HG02610 (cell line): ENCODE data around the gene PNLIPRP1.

ENCODE experiments used
- ATAC-seq: cut with Tn5 transposase; IDR thresholded peaks from one replicate; pipeline ENCODE4 v1.9.1; 2021; ENCODE audit warnings: mild to moderate bottlenecking, moderate library complexity; ENCODE audit not compliant: unreplicated experiment

PNLIPRP1 gene

DNA sequence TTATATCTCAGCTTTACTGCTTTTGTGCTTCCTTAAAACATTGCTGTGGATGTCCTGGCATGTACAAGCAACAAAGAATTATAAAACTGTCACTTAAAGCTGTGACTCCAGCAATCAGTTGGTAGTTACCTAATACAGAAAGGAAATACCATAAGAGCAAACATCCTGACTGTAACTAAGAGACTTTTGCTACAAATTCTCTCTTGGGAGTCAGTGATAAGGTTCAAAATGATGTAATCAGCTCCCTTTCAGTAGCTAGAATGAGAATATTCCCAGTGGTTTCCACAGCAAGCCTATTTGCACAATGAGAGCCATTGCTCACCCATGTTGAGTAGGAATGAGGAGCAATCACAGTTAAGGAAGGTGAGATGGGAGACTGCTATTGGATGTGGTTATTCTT lies 7.6 kb downstream of the PNLIPRP1 start:
- ATAC-seq = no peak

DNA sequence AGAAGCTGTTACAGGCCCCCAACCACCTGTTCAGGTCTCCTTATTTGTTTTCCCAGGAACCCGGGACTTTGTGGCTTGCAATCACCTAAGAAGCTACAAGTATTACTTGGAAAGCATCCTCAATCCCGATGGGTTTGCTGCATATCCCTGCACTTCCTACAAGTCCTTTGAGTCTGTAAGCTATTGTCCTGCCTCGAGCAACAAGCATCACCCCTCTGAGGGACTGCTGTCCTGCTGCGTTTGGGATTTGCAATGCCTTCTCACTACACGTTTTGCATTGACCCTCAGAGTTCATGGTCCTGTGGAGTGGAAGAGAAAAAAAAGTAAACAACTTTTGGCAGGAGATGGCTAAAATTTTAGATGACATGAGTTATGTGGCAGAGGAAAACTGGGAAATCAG lies 9.2 kb downstream of the PNLIPRP1 start:
- no peak for ATAC-seq

DNA sequence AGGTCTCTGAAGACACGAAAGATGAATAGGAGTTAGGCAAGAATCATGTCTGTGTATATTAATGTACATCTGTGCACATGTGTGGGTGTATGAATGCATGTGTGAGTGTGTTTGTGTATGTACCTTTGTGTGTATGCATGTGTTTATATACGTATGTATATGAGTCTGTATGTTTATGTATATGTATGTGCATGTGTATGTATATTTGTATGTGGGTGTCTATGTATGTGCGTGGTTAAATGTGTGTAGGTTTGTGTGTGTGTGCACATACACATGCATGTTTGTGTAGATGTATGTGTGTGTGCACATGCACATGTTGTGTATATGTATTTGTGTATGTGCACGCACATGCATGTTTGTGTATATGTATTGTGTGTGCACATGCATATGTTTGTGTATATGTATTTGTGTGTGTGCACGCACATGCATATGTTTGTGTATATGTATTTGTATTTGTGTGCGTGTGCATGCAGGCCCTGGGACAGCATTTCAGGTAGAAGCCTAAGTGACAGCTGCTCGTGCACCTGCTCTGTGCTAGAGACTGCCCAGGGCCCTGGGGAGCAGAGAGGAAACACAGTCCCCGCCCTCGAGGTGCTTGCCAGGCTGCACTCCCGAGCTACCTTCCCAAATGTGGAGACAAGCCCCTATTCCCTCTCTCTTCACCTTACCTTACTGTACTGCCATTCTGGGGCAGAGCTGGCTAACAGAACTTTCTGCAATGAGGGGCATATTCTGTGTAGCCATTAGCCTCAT lies 12.1 kb downstream of the PNLIPRP1 start:
- ATAC-seq = no peak

DNA sequence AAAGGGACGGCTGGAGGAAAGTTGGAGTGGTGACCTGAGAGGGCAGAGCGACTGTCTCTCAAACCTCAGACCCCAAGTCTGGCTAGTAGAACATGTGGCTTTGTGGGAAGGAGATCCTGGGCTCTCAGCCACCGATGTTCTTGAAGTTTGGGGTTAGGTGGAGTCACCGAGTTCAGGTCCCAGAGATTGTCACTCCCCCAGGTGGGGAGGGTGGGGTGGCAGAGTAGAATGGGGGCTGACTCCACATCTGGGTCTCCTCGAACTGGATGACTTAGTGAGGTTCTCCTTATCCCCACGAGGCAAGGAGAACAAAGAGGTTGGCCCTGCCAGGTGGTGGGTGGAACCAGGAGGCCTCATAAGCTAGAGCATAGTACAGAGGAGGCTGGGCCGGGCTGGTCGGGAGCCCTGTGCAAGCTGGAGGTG lies 15.3 kb downstream of the PNLIPRP1 start:
- no peak for ATAC-seq

DNA sequence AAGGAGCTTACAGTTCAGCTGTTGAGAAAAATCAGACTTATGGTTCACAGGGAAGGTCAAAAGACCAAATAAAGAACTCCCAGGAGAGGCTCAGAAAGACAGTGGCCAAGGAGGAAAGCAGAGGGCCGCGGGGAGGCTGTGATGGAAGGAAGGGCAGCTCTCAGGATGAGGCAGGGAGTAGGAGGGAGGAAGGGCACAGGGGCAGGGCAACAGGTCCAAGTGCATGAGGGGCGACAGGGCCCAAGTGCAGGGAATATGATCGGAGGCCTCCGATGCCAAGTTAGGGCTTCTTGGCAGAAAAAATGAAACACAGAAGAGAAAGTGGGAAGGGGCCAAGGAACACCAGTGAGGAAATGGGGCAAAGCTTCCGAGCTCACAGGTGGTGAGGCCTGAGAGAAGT lies 16.6 kb downstream of the PNLIPRP1 start:
- no peak for ATAC-seq

DNA sequence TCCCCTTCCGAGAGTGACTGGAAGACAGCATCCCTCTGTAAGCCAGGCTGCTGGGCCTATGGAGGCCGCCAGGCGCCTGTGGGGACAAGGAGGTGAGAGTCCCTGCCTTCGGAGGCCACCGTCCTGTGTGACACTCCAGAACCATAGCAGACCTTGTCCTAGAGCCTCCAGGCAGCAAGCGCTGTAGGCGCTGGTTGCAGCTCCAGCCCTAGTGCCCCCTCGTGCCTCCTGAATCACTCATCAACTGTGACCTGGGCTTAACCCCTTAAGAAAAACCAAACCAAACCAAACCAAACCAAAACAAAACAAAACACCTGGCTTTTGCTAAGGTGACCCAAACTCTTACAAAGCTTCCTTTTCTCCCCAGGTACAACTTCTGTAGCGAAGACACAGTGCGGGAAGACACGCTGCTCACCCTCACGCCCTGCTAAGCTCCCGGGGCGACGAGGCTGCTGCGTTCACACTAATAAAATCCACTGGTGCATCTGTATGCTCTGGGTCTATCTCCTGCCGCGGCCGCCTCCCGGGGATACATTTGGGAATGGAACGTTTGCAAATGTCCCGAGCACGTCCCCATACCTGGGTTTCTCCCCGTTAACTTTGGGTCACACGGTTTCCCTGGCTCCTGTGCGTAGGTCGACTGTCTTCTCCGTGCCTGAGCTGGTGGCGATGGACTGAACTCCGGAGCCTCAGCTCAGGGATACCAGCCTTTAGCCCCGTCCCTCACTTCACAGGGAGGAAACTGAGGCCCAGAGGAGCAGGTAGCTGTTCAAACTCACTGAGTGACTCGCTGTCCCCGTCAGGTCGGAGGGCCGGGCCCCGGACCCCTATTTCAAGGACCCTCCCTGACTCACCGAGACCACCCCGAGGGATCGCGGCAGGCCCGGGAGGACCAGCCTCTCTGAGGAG lies 18.2 kb downstream of the PNLIPRP1 start:
- no peak for ATAC-seq

DNA sequence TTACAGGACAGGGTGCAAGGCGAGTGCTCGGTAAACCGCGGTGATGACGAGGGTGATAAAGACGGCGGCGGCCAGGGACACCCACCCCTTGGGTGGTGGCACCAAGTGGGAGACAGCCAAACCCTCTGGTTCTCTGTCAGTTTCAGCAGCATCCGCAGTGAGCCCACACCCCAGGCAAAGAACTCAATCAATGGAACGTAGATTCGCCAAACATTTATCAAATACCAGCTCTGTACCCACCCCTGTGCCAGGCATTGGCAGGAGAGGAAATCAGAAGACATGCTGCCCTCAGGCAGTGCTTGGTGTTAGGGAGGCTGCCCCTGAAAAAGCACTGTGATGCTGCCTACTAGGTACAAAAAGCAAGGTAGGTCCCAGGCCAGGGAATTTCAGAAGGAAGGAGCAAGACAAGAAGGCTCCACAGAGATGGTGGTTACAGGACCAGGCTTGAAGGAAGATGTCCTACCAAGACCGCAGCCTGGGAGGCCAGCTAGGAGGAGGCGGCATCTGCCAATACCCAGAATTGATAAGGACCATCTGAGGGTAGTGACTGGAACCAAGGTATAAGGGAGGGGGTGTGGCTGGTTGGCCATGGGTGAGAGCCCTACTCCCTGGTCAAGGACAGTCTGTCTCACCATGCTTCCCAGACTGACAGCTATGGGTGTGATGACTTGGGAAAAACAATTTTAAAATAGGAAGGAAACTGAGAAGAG lies 19.8 kb downstream of the PNLIPRP1 start:
- ATAC-seq = no peak

DNA sequence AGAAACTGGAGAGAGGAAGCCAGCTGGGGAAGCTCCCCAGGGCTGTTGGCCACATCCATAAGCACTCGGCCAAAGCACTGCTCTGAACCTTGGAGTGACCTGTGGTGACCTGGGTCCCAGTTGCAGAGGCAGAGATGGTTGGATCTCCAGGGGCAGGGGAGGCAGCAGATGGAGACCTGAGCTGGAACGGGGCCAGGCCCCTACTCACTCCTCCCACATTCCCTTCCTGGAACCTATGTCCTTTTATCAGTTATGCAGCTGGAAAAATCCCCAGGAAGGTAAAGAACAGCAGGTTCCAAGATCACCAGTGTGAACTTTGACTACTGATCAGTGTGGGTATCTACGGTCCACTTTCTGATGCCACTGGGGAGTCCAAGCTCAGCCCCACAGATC lies 20.4 kb downstream of the PNLIPRP1 start:
- no peak for ATAC-seq

DNA sequence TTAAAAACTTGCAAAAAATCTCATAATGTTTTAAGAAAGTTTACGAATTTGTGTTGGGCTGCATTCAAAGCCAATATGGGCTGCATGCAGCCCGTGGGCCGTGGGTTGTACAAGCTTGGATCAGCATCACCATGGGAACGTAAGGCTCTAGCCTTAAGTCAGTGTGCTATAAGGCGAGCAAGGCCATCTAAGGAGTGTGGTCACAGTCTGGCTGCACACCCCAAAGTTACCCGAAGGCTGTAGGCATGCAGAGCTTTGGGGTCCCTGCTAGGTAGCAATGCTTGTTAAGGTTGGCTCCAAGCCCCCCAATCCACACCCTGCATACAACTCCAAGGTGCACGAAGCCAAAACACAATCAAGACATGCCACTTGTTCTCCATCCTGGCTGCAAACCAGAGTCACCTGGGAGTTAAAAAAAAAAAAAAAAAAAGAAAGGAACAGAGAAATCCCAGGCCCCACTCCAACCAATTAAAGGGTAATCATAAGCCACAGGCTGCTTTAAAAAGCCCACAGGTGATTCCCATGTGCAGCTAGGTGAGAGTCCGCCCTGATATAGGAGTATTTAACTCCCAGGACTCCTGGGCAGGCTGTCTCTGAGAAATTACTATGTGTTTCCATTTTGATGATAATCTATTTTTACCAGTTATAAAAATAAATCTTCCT lies 21.5 kb downstream of the PNLIPRP1 start:
- ATAC-seq = no peak

DNA sequence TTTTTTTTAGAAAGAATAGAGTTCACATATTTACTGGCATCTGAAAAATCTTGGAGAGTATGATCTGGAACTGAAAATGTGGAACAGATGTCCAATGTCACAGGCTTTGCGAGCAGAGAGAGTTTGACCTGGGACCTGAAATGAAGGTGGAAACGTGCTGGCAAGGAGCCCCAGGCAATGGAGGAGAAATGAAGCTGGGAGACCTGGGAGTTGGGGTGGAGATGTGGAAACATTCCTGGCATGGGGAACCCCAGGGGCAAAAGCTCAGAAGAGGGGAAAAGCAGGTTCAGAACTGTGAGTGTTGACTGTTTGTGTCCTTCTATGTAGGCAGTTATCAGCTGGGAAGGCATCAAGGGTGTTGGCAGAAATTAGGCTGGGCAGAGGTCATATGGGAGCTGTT lies 22.7 kb downstream of the PNLIPRP1 start:
- no peak for ATAC-seq

DNA sequence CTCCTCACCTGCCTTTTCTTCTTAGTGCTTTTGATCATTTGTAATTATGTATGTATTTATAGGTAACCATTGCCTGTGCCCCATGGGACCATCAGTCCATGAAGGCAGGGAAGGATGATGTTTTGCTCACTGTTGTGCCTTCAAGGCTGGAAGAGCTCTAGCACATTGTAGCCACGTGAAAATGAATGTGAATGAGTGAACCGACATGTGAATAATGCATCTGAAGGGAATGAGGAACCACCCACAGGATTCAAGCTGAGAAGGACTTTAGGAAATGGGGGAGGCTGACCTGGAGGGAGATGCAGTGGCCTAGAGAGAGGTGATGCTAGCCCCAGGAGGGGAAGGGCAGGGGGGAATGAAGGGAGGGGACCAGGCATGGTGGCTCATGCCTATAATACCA lies 24.0 kb downstream of the PNLIPRP1 start:
- ATAC-seq = no peak

DNA sequence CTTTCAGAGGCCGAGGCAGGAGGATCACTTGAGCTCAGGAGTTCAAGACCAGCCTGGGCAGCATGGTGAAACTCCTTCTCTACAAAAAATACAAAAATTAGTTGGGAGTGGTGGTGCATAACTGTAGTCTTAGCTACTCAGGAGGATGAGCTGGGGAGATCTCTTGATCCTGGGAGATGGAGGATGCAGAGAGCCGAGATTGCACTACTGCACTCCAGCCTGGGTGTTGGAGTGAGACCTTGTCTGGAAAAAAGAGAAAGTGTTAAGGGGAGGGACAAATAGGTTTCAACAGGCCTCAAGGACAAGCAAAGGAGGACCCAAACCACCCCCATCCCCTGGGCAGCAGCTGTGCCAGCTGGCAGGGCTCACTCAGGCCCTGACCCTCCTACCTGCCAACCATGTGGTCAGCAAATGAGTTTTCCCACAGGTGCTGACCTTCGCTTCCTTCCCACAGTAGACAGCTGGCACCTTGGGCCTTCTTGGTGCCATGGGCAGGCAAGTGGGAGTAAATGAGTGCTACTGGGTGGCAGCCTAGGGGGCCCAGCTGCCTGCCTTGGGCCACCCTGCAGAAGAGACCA lies 24.5 kb downstream of the PNLIPRP1 start:
- ATAC-seq = no peak

DNA sequence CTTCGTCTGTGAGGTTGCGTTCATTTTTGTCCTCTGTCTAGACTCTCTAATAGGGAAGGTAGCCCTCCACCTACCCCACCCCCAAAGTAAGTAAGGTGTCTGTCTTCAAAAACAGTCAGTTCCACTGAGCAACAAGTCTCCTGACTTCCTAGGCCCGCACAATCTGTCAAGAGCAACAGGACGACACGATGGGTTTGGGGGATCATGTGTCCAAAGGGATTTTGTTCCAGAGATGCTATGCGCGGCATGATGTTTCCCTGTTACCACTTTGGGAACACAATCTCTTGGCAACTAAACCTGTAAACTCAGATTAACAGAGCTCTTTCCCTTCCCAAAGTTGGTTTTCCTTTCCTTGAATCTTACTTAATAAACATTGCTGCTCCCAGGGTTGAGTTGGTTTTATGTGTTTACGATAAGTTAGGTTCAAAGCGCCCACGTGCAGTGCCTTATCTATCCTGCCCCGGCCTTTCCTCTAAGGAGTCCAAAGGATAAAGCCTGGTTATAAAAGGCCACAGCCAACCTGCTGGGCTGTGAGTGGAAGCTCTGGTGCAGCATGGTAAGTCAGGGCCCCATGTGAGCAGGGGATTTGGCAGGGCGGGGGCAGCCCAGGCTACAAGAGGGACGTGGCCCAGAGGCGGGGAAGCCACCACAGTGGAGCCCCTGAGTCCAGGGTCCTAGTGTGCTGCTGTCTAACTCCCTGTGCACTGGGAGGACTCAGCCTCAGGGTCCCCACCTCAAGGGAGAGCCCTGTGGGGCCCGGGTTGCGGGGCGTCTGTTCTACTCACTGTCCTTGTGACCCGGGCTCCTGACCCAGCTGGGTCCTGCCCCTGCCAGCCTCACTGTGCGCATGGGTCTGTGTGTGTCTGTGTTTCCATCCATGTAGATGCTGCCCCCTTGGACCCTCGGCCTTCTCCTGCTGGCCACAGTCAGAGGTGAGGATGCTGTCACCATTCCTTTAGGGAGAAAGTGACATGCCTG lies 30.0 kb downstream of the PNLIPRP1 start, which contains the start of gene PNLIPRP2:
PNLIPRP2 (plus strand) TSS at position 531 of the 978 bp plus-strand sequence.
- ATAC-seq = no peak

DNA sequence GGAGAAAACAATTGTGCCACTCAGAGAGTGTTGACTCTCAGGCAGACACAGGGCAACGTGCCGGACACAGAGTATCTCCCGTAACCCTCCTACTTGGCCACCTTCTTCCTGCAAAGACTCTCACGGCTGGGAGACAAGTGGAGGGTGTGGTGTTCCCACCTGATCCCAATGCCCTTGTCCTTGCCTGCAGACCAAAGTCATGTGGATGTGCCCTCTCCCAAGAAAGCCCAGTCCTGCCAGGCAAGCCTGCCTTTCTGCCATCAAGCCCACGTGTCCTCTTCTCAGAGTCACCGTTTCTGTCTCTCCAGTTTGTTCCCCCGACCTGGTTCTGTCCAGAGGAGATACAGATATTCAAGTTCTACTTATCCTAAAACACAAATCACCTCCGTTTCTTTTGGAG lies 30.7 kb downstream of the PNLIPRP1 start:
- no peak for ATAC-seq

DNA sequence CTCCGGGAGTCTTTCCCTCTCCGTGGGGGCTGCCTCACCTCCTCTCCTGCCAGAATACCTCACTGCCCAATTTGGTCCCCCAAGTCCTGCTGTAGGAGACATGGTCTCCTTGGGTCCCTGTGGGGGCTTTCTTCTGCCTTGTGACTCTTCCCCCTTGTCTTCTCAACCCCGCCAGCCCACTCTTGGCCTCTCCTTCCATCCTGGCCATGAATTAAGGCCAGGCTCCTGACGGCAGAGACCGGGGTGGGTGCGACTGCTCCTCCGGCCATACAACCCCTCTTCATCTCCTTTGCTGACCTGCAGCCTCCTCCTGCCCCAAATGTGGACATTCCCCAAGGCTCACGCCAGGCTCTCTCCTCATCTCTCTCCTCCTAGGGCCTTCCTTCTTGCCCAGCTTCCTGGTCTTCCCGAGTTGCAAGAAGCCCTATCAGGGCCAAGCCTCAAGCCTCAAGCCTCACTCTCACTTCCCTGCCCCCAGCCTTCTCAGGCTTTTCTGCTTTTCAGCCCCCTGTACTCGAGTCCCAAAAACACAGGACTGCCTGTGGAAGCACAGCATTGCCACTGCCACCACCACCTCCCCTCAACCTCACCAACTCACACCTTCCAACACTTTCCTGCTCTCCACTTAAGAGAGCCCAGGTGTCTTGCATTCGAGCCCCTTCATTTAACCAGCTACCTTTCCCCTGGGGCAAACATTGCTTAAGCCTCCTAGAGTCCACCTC lies 31.3 kb downstream of the PNLIPRP1 start:
- no peak for ATAC-seq

DNA sequence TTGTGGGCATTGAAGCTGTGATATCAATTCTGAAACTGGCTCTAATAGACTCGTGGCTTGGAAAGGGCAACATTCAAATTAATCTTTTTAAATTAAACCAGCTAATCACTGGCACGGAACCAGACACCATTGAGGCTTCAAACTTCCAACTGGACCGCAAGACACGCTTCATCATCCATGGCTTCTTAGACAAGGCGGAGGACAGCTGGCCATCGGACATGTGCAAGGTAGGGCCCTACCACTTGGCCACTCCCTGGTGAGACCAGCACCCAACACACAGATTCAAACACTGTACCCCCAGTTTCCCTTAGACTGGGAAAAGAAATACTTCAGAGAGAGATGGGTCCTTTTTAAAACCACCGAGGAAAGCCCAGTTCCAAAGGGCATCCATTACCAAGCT lies 35.1 kb downstream of the PNLIPRP1 start:
- no peak for ATAC-seq

DNA sequence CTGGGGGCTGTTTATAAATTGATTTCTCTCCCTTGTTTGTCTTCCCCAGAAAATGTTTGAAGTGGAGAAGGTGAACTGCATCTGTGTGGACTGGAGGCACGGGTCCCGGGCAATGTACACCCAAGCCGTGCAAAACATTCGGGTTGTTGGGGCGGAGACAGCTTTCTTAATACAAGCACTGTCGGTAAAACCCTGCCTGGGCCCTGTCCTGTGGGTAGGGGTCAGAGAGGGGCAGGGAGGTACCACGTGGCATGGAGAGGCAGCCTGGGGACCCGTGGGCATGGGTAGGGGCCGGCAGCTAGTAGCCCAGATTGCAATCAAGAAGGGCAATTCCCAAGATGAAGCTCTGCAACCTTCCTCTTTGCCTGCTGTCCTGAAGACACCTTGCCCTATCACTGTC lies 36.1 kb downstream of the PNLIPRP1 start:
- no peak for ATAC-seq

DNA sequence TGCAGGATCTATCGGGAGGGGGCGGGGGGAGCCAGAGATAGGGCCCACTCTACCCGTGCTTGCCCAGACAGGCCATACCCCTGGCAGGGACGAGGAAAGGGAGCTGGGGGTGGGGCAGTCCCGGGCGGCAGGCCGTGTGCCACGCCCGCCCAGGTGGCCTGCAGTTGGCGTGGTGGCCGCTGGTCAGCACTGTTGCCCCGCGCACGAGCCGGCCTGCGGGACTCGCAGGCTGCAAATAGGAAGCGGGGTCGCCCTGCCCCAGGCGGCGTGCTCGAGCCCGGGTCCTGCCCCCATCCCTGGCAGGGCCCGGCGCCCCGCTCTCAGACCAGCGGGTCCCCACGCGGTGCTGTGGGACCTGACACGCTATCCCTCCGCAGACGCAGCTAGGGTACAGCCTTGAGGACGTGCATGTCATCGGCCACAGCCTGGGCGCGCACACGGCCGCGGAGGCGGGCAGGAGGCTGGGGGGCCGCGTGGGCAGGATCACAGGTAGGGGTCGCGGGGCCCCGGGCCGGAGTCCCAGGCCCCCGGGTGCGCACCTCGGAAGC lies 36.7 kb downstream of the PNLIPRP1 start:
- ATAC-seq = no peak
